H9 (cell line): ENCODE results near the gene POU2F1. TPM values are rescaled to one million over a fixed set of nuclear protein-coding genes. Genes with fewer than 3 reads are reported as not detected.

Experiments used
- DNase-seq: peaks from one replicate; pipeline ENCODE4 v3.0.0-alpha.2; 2017
- H2AFZ ChIP-seq: one replicate; pipeline ENCODE4 v1.6.1; 2013; ENCODE audit warnings: mild to moderate bottlenecking, low read length, control low read depth, moderate library complexity
- H2AK5ac ChIP-seq: 2 replicates; pipeline ENCODE4 v1.6.1; 2013; ENCODE audit warnings: low read length, control low read depth, mixed read lengths; ENCODE audit not compliant: insufficient read length
- H2BK120ac ChIP-seq: one replicate; pipeline ENCODE4 v1.6.1; 2013; ENCODE audit warnings: low read depth, mild to moderate bottlenecking, low read length, control low read depth, inconsistent platforms; ENCODE audit not compliant: poor library complexity, severe bottlenecking
- H2BK12ac ChIP-seq: 2 replicates; pipeline ENCODE4 v1.6.1; 2013; ENCODE audit warnings: low read length, control low read depth, mixed read lengths, low read depth; ENCODE audit not compliant: insufficient read length
- H2BK15ac ChIP-seq: 2 replicates; pipeline ENCODE4 v1.6.1; 2013; ENCODE audit warnings: low read depth, low read length, control low read depth
- H2BK20ac ChIP-seq: one replicate; pipeline ENCODE4 v1.6.1; 2013; ENCODE audit warnings: low read depth, mild to moderate bottlenecking, low read length, control low read depth, inconsistent platforms; ENCODE audit not compliant: poor library complexity, severe bottlenecking
- H2BK5ac ChIP-seq: 2 replicates; pipeline ENCODE4 v1.6.1; 2013; ENCODE audit warnings: low read length, control low read depth, mixed read lengths; ENCODE audit not compliant: insufficient read length
- H3K14ac ChIP-seq: 2 replicates; pipeline ENCODE4 v1.6.1; 2013; ENCODE audit warnings: low read length, control low read depth; ENCODE audit not compliant: insufficient read depth
- H3K18ac ChIP-seq: 2 replicates; pipeline ENCODE4 v1.6.1; 2013; ENCODE audit warnings: low read depth, mild to moderate bottlenecking, mixed read lengths, low read length, control low read depth; ENCODE audit not compliant: insufficient read length
- H3K23ac ChIP-seq: 2 replicates; pipeline ENCODE4 v1.6.1; 2013; ENCODE audit warnings: low read length, control low read depth, mixed read lengths, low read depth; ENCODE audit not compliant: insufficient read length
- H3K23me2 ChIP-seq: 2 replicates; pipeline ENCODE4 v1.6.1; 2013; ENCODE audit warnings: low read depth, mild to moderate bottlenecking, mixed read lengths, low read length, control low read depth; ENCODE audit not compliant: insufficient read length, poor library complexity, severe bottlenecking
- H3K27ac ChIP-seq: 2 replicates; pipeline ENCODE4 v1.5.1; 2013; ENCODE audit warnings: low read length, control low read depth, mixed read lengths, low read depth; ENCODE audit not compliant: insufficient read length
- H3K27me3 ChIP-seq: 2 replicates; pipeline ENCODE4 v1.6.1; 2013; ENCODE audit warnings: low read length, control low read depth, inconsistent platforms; ENCODE audit not compliant: insufficient read depth
- H3K4ac ChIP-seq: 2 replicates; pipeline ENCODE4 v1.6.1; 2013; ENCODE audit warnings: low read depth, mild to moderate bottlenecking, control low read depth, inconsistent platforms, low read length, moderate library complexity
- H3K4me1 ChIP-seq: 2 replicates; pipeline ENCODE4 v1.6.1; 2013; ENCODE audit warnings: low read length, control low read depth, inconsistent platforms; ENCODE audit not compliant: insufficient read depth
- H3K4me2 ChIP-seq: 2 replicates; pipeline ENCODE4 v1.6.1; 2013; ENCODE audit warnings: low read length, control low read depth, mixed read lengths; ENCODE audit not compliant: insufficient read length, insufficient read depth
- H3K56ac ChIP-seq: 2 replicates; pipeline ENCODE4 v1.6.1; 2013; ENCODE audit warnings: low read depth, mild to moderate bottlenecking, mixed read lengths, low read length, control low read depth; ENCODE audit not compliant: insufficient read length
- H3K79me1 ChIP-seq: 2 replicates; pipeline ENCODE4 v1.6.1; 2013; ENCODE audit warnings: low read depth, mild to moderate bottlenecking, moderate library complexity, low read length, control low read depth, inconsistent platforms; ENCODE audit not compliant: insufficient read depth, poor library complexity, severe bottlenecking
- H3K79me2 ChIP-seq: 2 replicates; pipeline ENCODE4 v1.6.1; 2013; ENCODE audit warnings: low read length, control low read depth, inconsistent platforms; ENCODE audit not compliant: insufficient read depth
- H3K9ac ChIP-seq: 2 replicates; pipeline ENCODE4 v1.6.1; 2013; ENCODE audit warnings: low read length, control low read depth, mixed read lengths; ENCODE audit not compliant: insufficient read length; ENCODE audit errors: extremely low read depth
- H3K9me3 ChIP-seq: one replicate; pipeline ENCODE4 v1.6.1; 2013; ENCODE audit warnings: low read depth, low read length, inconsistent platforms; ENCODE audit not compliant: control insufficient read depth
- H3T11ph ChIP-seq: one replicate; pipeline ENCODE4 v1.6.1; 2013; ENCODE audit warnings: mild to moderate bottlenecking, low read length, control low read depth, inconsistent platforms
- H4K20me1 ChIP-seq: one replicate; pipeline ENCODE4 v1.6.1; 2013; ENCODE audit not compliant: control insufficient read depth, insufficient read length, insufficient read depth
- H4K5ac ChIP-seq: 2 replicates; pipeline ENCODE4 v1.6.1; 2013; ENCODE audit warnings: low read depth, mild to moderate bottlenecking, mixed read lengths, low read length, control low read depth; ENCODE audit not compliant: insufficient read length
- H4K8ac ChIP-seq: replicated peaks from 2 replicates; pipeline ENCODE4 v1.6.1; 2013; ENCODE audit warnings: low read length, control low read depth, mixed read lengths, low read depth; ENCODE audit not compliant: insufficient read length
- H4K91ac ChIP-seq: 2 replicates; pipeline ENCODE4 v1.6.1; 2013; ENCODE audit warnings: low read depth, mild to moderate bottlenecking, moderate library complexity, mixed read lengths, low read length, control low read depth; ENCODE audit not compliant: insufficient read length
- H3K27ac Mint-ChIP-seq, 3 experiments: 2 replicates in 2 of 3; 3 replicates in 1 of 3; pipeline ENCODE4 v1.8.0; 2020 to 2021; ENCODE audit warnings: mixed read lengths in 3 of 3, mild to moderate bottlenecking in 1 of 3, moderate library complexity in 1 of 3
- H3K27me3 Mint-ChIP-seq: 2 replicates; pipeline ENCODE4 v1.8.0; 2021; ENCODE audit warnings: low read depth, mild to moderate bottlenecking, moderate library complexity, mixed read lengths
- H3K36me3 Mint-ChIP-seq, 3 experiments: 2 replicates in 2 of 3; 3 replicates in 1 of 3; pipeline ENCODE4 v1.8.0; 2020 to 2021; ENCODE audit warnings: low read depth in 3 of 3, mixed read lengths in 3 of 3; ENCODE audit not compliant: insufficient read depth in 1 of 3
- H3K4me1 Mint-ChIP-seq, 2 experiments: 2 replicates each; pipeline ENCODE4 v1.8.0; 2020; ENCODE audit warnings: mixed read lengths in 2 of 2
- H3K4me3 Mint-ChIP-seq, 2 experiments: 2 replicates in 1 of 2; 3 replicates in 1 of 2; pipeline ENCODE4 v1.8.0; 2020 to 2021; ENCODE audit warnings: mild to moderate bottlenecking in 2 of 2, mixed read lengths in 2 of 2, moderate library complexity in 1 of 2
- H3K9me3 Mint-ChIP-seq, 2 experiments: 2 replicates in 1 of 2; 3 replicates in 1 of 2; pipeline ENCODE4 v1.8.0; 2020; ENCODE audit warnings: mild to moderate bottlenecking in 2 of 2, mixed read lengths in 2 of 2, moderate library complexity in 1 of 2
- WGBS: extraction: QIAGEN DNeasy Blood & Tissue Kit; methylation state at CpG from one replicate; pipeline ENCODE4 v1.1.7; 2013; ENCODE audit warnings: missing lambda C conversion rate, low lambda C conversion rate, mixed read lengths; ENCODE audit not compliant: insufficient read length; ENCODE audit errors: extremely low coverage; 5-methylcytosine and 5-hydroxymethylcytosine counted together
- total RNA-seq: library from RNA; stranded (reverse); gene quantifications from 2 replicates; pipeline ENCODE4 v1.2.1, GENCODE V29; 2021
- TF ChIP-seq, protein P1 (sequence below): fragments of 200-600 bp; sonication (generic); conservative IDR thresholded peaks from 3 replicates; pipeline ENCODE4 v1.8.0; 2021; ENCODE audit warnings: antibody characterized with exemption, mild to moderate bottlenecking

Gene POU2F1
- total RNA-seq, 1 experiment from 2014 or later = 62.5 TPM

DNA sequence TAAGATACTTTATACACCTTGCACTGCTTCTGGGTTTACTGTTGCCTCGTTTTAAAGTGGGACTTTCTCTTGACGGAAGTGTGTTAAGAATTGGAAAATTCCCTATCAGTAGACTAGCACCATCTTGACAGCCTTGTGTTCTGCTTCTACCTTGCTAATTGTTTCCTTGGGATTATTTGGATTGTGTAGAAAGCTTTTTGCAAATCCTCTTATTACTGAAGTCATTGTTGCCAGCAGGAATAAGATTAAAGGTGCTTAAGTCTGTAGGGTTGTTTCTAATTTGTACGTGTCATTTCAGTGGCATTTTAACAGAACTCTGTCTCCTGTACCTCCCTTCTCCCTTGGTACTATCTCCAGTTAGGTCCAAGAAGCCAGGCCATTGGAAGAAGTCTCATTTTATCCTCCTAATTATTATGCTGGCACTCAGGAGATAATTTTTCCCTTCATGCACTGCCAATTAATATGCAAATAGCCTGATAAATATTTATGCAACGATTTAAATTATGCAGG, 107.7 kb downstream of the POU2F1 start:
- Mint-ChIP-seq H3K4me1 (peaks cover 40 to 53% of the 10 kb centered on the region in 2 experiments), H3K27me3 (no peaks in the 10 kb centered on the region), H3K27ac (peak overlapping the region in 2 of 3 experiments; percentile 78 to 86; a peak in 5 of 7 replicates), H3K36me3 (peaks cover 18 to 27% (median 26%) of the 10 kb centered on the region in 3 experiments), H3K4me3 (peak overlapping the region; percentile 19 to 66; a peak in 4 of 5 replicates), H3K9me3 (peaks cover 5 to 9% of the 10 kb centered on the region in 2 experiments; a peak in 4 of 5 replicates)
- WGBS = no CpG with 5 or more reads among the region's 4 CpGs
- H2BK5ac ChIP-seq = no peak overlapping the region
- peak overlapping the region; percentile 2 for H3K27ac ChIP-seq
- peaks cover 2% of the 10 kb centered on the region for H3K79me1 ChIP-seq
- H2AK5ac ChIP-seq = no peak overlapping the region
- no peaks in the 10 kb centered on the region; the same call in 1 of the 2 replicates for H3K4me1 ChIP-seq
- no peak overlapping the region for H3T11ph ChIP-seq
- H3K23ac ChIP-seq = no peak overlapping the region
- H4K5ac ChIP-seq = no peak overlapping the region
- no peak overlapping the region for H3K4ac ChIP-seq
- H2BK15ac ChIP-seq = no peak overlapping the region
- no peak overlapping the region for H2AFZ ChIP-seq
- no peaks in the 10 kb centered on the region for H3K23me2 ChIP-seq
- no peaks in the 10 kb centered on the region for H3K27me3 ChIP-seq
- peaks cover 5% of the 10 kb centered on the region; the same call in 1 of the 2 replicates for H3K79me2 ChIP-seq
- H3K9ac ChIP-seq = no peak overlapping the region
- no peak overlapping the region for H3K56ac ChIP-seq
- H3K14ac ChIP-seq = no peak overlapping the region
- DNase-seq = no peak
- H4K91ac ChIP-seq = no peak overlapping the region
- H2BK20ac ChIP-seq = no peak overlapping the region
- H2BK12ac ChIP-seq = no peak overlapping the region
- H3K18ac ChIP-seq = no peak overlapping the region
- TF ChIP-seq, protein P1, sequence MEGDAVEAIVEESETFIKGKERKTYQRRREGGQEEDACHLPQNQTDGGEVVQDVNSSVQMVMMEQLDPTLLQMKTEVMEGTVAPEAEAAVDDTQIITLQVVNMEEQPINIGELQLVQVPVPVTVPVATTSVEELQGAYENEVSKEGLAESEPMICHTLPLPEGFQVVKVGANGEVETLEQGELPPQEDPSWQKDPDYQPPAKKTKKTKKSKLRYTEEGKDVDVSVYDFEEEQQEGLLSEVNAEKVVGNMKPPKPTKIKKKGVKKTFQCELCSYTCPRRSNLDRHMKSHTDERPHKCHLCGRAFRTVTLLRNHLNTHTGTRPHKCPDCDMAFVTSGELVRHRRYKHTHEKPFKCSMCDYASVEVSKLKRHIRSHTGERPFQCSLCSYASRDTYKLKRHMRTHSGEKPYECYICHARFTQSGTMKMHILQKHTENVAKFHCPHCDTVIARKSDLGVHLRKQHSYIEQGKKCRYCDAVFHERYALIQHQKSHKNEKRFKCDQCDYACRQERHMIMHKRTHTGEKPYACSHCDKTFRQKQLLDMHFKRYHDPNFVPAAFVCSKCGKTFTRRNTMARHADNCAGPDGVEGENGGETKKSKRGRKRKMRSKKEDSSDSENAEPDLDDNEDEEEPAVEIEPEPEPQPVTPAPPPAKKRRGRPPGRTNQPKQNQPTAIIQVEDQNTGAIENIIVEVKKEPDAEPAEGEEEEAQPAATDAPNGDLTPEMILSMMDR = no peak
- H4K8ac ChIP-seq = no peak overlapping the region
- H2BK120ac ChIP-seq = no peak overlapping the region
- no peaks in the 10 kb centered on the region for H4K20me1 ChIP-seq
- peak overlapping the region; percentile 49 for H3K4me2 ChIP-seq
- peaks cover 4% of the 10 kb centered on the region for H3K9me3 ChIP-seq
